HCT116 (cell line): ENCODE measurements around the gene TGM1. TPM values are rescaled to one million over a fixed set of nuclear protein-coding genes. Genes with fewer than 3 reads are reported as not detected.

Source experiments
- ATAC-seq: fragments of 200-7000 bp; cut with Tn5 transposase; 2 replicates; pipeline ENCODE4 v1.9.1; 2020; ENCODE audit warnings: mild to moderate bottlenecking, moderate library complexity
- BruUV-seq: library from RNA; stranded (reverse); fragments of 400-500 nt; replicated peaks from 2 replicates; lab custom pipeline; 2021; lab: Mats Ljungman, UMichigan
- CTCF ChIA-PET: fragments of 300-600 bp; sonication (Branson Sonifier 250); formaldehyde crosslinking; loops from one replicate; lab custom pipeline; 2021; ENCODE audit warnings: antibody characterized with exemption; lab: Charles Lee
- POLR2A ChIA-PET: fragments of 300-600, 350-600 bp; sonication (Branson Sonifier 250); formaldehyde crosslinking; loops from one replicate; lab custom pipeline; 2021; ENCODE audit warnings: antibody characterized with exemption; lab: Charles Lee
- RAD21 ChIA-PET, 2 experiments: fragments of 300-600 bp; sonication (Branson Sonifier 250); formaldehyde crosslinking; loops; one replicate each; lab custom pipeline; 2023; ENCODE audit warnings: low total read pairs in 2 of 2; ENCODE audit not compliant: uncharacterized antibody in 2 of 2, unreplicated experiment in 2 of 2, low non-redundant PET in 1 of 2; lab: Charles Lee
- DNase-seq: peaks from one replicate; pipeline ENCODE4 v3.0.0-alpha.2; 2010; ENCODE audit warnings: low read depth, low spot score
- H2AFZ ChIP-seq: fragments of 200-600 bp; shearing (Covaris generic), sonication (generic); 2 replicates; pipeline ENCODE4 v1.6.1; 2017; ENCODE audit warnings: low read depth, mixed run types, mixed read lengths, antibody characterized with exemption, low read length; ENCODE audit not compliant: poor library complexity, severe bottlenecking
- H3K27ac ChIP-seq: 2 replicates; pipeline ENCODE4 v1.5.1; 2012; ENCODE audit warnings: low read depth, low read length
- H3K27me3 ChIP-seq: fragments of 200-600 bp; sonication (generic); 2 replicates; pipeline ENCODE4 v1.6.1; 2016; ENCODE audit warnings: mixed run types, low read length, mixed read lengths; ENCODE audit not compliant: insufficient read depth
- H3K36me3 ChIP-seq, 2 experiments: fragments of 200-500 bp in 1 of 2; fragments of 200-600 bp in 1 of 2; sonication (Bioruptor generic) in 1 of 2; sonication (generic) in 1 of 2; 2 replicates each; pipeline versions ENCODE4 v1.5.1 to v1.6.1; 2014 to 2016; ENCODE audit warnings: low read length in 2 of 2, inconsistent platforms in 1 of 2, mixed read lengths in 1 of 2, mixed run types in 1 of 2; ENCODE audit not compliant: insufficient read depth in 2 of 2, control insufficient read depth in 1 of 2
- H3K4me1 ChIP-seq, 2 experiments: fragments of 200-600 bp in 1 of 2; sonication (generic) in 1 of 2; 2 replicates each; pipeline versions ENCODE4 v1.5.1 to v1.6.1; 2012 to 2017; ENCODE audit warnings: low read length in 2 of 2, inconsistent platforms in 1 of 2, mild to moderate bottlenecking in 1 of 2, mixed read lengths in 1 of 2, mixed run types in 1 of 2, moderate library complexity in 1 of 2; ENCODE audit not compliant: insufficient read depth in 2 of 2, control insufficient read depth in 1 of 2
- H3K4me2 ChIP-seq: fragments of 200-600 bp; sonication (generic); 2 replicates; pipeline ENCODE4 v1.6.1; 2017; ENCODE audit warnings: mixed run types, low read length, mixed read lengths
- H3K4me3 ChIP-seq, 2 experiments: fragments of 200-600 bp in 1 of 2; sonication (generic) in 1 of 2; replicated peaks in 1 of 2; 2 replicates each; pipeline ENCODE4 v1.5.1; 2011 to 2016; ENCODE audit warnings: low read length in 2 of 2, control low read depth in 1 of 2, low read depth in 1 of 2, mild to moderate bottlenecking in 1 of 2, mixed read lengths in 1 of 2, mixed run types in 1 of 2
- H3K79me2 ChIP-seq: fragments of 200-600 bp; sonication (generic); 2 replicates; pipeline ENCODE4 v1.6.1; 2017; ENCODE audit warnings: mild to moderate bottlenecking, mixed run types, low read length, moderate library complexity, mixed read lengths; ENCODE audit not compliant: insufficient read depth
- H3K9ac ChIP-seq: fragments of 200-600 bp; sonication (generic); 2 replicates; pipeline ENCODE4 v1.6.1; 2016; ENCODE audit warnings: low read length, mixed read lengths
- H3K9me2 ChIP-seq: fragments of 200-600 bp; sonication (generic), shearing (Covaris generic); 2 replicates; pipeline ENCODE4 v1.6.1; 2017; ENCODE audit warnings: mixed run types, mild to moderate bottlenecking, moderate library complexity; ENCODE audit not compliant: insufficient read depth
- H3K9me3 ChIP-seq, 2 experiments: fragments of 200-500 bp in 1 of 2; fragments of 200-600 bp in 1 of 2; sonication (Bioruptor generic) in 1 of 2; sonication (generic) in 1 of 2; 2 replicates each; pipeline ENCODE4 v1.6.1; 2014 to 2017; ENCODE audit warnings: low read length in 2 of 2, mixed read lengths in 2 of 2, inconsistent platforms in 1 of 2, low read depth in 1 of 2, mild to moderate bottlenecking in 1 of 2, mixed run types in 1 of 2, moderate library complexity in 1 of 2; ENCODE audit not compliant: control insufficient read depth in 1 of 2, insufficient read depth in 1 of 2
- H4K20me1 ChIP-seq: fragments of 200-600 bp; sonication (generic), shearing (Covaris generic); 2 replicates; pipeline ENCODE4 v1.6.1; 2017; ENCODE audit warnings: mixed run types, mild to moderate bottlenecking, moderate library complexity; ENCODE audit not compliant: insufficient read depth
- CEBPB ChIP-seq: IDR thresholded peaks from 2 replicates; pipeline ENCODE4 v1.6.1; 2012; ENCODE audit warnings: low read depth
- CTCF ChIP-seq, 3 experiments: fragments of 200-600 bp in 1 of 3; sonication (generic) in 1 of 3; IDR thresholded peaks in 2 of 3; conservative IDR thresholded peaks in 1 of 3; 2 replicates each; pipeline ENCODE4 v1.5.1; 2012 to 2017; ENCODE audit warnings: low read depth in 2 of 3, low read length in 2 of 3, antibody characterized with exemption in 1 of 3, borderline replicate concordance in 1 of 3, control low read depth in 1 of 3, mild to moderate bottlenecking in 1 of 3, mixed read lengths in 1 of 3, mixed run types in 1 of 3, moderate library complexity in 1 of 3; ENCODE audit not compliant: insufficient read depth in 1 of 3
- EZH2 ChIP-seq: fragments of 200-600 bp; sonication (generic); IDR thresholded peaks from 2 replicates; pipeline ENCODE4 v1.6.1; 2017; ENCODE audit warnings: antibody characterized with exemption, mixed run types
- EZH2phosphoT487 ChIP-seq: fragments of 200-600 bp; IDR thresholded peaks from 2 replicates; pipeline ENCODE4 v1.6.1; 2018; ENCODE audit warnings: antibody characterized with exemption, borderline replicate concordance
- FOSL1 ChIP-seq: IDR thresholded peaks from 2 replicates; pipeline ENCODE4 v1.6.1; 2012; ENCODE audit warnings: low read depth
- POLR2A ChIP-seq: IDR thresholded peaks from 2 replicates; pipeline ENCODE4 v1.7.0; 2011; ENCODE audit warnings: borderline replicate concordance; ENCODE audit not compliant: insufficient read depth, insufficient read length; ENCODE audit errors: extremely low read depth
- ZFX ChIP-seq: fragments of 450-650 bp; IDR thresholded peaks from 2 replicates; pipeline ENCODE4 v1.6.1; 2017
- intact Hi-C: fragments of 100-400 bp; cut with micrococcal nuclease; formaldehyde crosslinking; loops from 2 replicates; pipeline ENCODE4 v1.10.0; 2022
- total RNA-seq: library from RNA; stranded (reverse); gene quantifications from one replicate; pipeline ENCODE4 v1.2.1, GENCODE V29; 2021; ENCODE audit not compliant: unreplicated experiment

TGM1 gene
- total RNA-seq, 1 experiment from 2014 or later: 5.6 TPM

- DNase-seq (no peak), ATAC-seq (no peak)
- TF ChIP-seq ZFX: no peak
- no peak for TF ChIP-seq CEBPB
- no peak for TF ChIP-seq EZH2
- TF ChIP-seq CTCF (IDR thresholded peaks at IDR 0.05 in 2 of 3, conservative IDR thresholded peaks at IDR 0.05 in 1 of 3; ENCODE audit: borderline replicate concordance in 1 of 3, insufficient read depth in 1 of 3, low read depth in 2 of 3, low read length in 2 of 3): peak in 2 of 3 experiments; percentile 39 to 50; a peak in 4 of 6 replicates
- TF ChIP-seq FOSL1: no peak
- TF ChIP-seq POLR2A: no peak
- no peak for TF ChIP-seq EZH2phosphoT487
- ChIA-PET POLR2A (interaction anchor here (1.2 kb wide), 1 partner anchor 32 kb away, joined by 3 read pairs; no protein-coding TSS in a partner anchor), RAD21 (interaction anchor here in 1 of 2 experiments (0.7 kb wide), 1 partner anchor 23 kb away, joined by 4 read pairs; no protein-coding TSS in a partner anchor), CTCF (interaction anchor here (1.0 to 1.5 kb wide), 2 partner anchors 8 to 30 kb away, joined by 4 to 5 read pairs; no protein-coding TSS in a partner anchor)
- Histone ChIP-seq H3K27me3 (no peaks in the 10 kb centered on the region), H3K79me2 (peaks cover 4% of the 10 kb centered on the region; the same call in 1 of the 2 replicates), H3K4me3 (no peak overlapping the region), H3K9me3 (no peaks in the 10 kb centered on the region), H3K36me3 (no peaks in the 10 kb centered on the region), H4K20me1 (no peaks in the 10 kb centered on the region), H3K9ac (no peak overlapping the region), H3K9me2 (no peaks in the 10 kb centered on the region), H2AFZ (no peak overlapping the region), H3K4me2 (no peak overlapping the region), H3K27ac (no peak overlapping the region), H3K4me1 (peaks cover 9 to 22% of the 10 kb centered on the region in 2 experiments; a peak in 3 of 4 replicates)
- BruUV-seq: no TSS peak
- intact Hi-C loops: no loop called here
Observed at GRCh38 chr14:24273422-24273998, 10.5 kb upstream of the TGM1 start.
